Bronchial epithelial cell (primary cell): ENCODE results near the gene SPATA46. TPM values are rescaled to one million over a fixed set of nuclear protein-coding genes. Genes with fewer than 3 reads are reported as not detected.

Experiments
- DNase-seq: peaks from one replicate; pipeline ENCODE4 v3.0.0-alpha.2; 2010; ENCODE audit warnings: low read depth
- FAIRE-seq: peaks from 2 replicates; lab custom pipeline; 2011; peaks lifted over from hg19 to GRCh38; lab: Jason Lieb, UNC
- H3K27me3 ChIP-seq: 2 replicates; pipeline ENCODE4 v1.5.1; 2011; ENCODE audit warnings: low read length; ENCODE audit not compliant: control insufficient read depth, insufficient read depth
- H3K36me3 ChIP-seq: 2 replicates; pipeline ENCODE4 v1.5.1; 2011; ENCODE audit warnings: low read length; ENCODE audit not compliant: control insufficient read depth, insufficient read depth
- H3K4me3 ChIP-seq: 2 replicates; pipeline ENCODE4 v1.5.1; 2011; ENCODE audit warnings: mild to moderate bottlenecking, low read depth, low read length, control low read depth
- total RNA-seq: library from RNA; depleted of rRNA; stranded (reverse); fragments of >200 nt; gene quantifications from 2 replicates; pipeline ENCODE4 v1.2.1, GENCODE V29; 2014
- TF ChIP-seq, protein P1 (sequence below): IDR thresholded peaks from 2 replicates; pipeline ENCODE4 v1.5.1; 2011; ENCODE audit warnings: mild to moderate bottlenecking, moderate library complexity, low read length, control low read depth, inconsistent platforms; ENCODE audit not compliant: insufficient read depth, severe bottlenecking

The SPATA46 gene
- total RNA-seq, 1 donor from 2014 or later = not detected

DNA sequence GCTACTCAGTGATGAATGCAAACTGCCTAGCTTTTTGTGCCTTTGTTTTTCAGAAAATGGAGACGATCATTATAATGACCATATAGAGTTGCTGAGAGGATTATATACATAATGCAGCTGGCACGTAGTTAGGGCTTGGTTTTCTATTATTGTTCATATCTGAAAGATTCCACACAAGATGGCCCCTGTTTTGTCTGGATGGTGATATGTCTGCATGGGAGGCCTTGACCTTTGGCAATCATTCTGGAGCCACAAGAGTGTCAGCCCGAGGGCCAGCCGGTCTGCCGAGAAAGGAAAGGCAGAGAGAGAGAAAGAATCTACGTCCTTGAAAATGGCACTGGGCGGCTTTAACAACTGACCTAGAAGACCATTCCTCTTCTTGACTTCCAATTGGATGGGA lies 41.0 kb upstream of the SPATA46 start:
- FAIRE-seq (no peak), DNase-seq (no peak)
- Histone ChIP-seq H3K36me3 (no peaks in the 10 kb centered on the region), H3K27me3 (no peaks in the 10 kb centered on the region), H3K4me3 (no peak overlapping the region)
- TF ChIP-seq, protein P1, sequence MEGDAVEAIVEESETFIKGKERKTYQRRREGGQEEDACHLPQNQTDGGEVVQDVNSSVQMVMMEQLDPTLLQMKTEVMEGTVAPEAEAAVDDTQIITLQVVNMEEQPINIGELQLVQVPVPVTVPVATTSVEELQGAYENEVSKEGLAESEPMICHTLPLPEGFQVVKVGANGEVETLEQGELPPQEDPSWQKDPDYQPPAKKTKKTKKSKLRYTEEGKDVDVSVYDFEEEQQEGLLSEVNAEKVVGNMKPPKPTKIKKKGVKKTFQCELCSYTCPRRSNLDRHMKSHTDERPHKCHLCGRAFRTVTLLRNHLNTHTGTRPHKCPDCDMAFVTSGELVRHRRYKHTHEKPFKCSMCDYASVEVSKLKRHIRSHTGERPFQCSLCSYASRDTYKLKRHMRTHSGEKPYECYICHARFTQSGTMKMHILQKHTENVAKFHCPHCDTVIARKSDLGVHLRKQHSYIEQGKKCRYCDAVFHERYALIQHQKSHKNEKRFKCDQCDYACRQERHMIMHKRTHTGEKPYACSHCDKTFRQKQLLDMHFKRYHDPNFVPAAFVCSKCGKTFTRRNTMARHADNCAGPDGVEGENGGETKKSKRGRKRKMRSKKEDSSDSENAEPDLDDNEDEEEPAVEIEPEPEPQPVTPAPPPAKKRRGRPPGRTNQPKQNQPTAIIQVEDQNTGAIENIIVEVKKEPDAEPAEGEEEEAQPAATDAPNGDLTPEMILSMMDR = no peak

DNA sequence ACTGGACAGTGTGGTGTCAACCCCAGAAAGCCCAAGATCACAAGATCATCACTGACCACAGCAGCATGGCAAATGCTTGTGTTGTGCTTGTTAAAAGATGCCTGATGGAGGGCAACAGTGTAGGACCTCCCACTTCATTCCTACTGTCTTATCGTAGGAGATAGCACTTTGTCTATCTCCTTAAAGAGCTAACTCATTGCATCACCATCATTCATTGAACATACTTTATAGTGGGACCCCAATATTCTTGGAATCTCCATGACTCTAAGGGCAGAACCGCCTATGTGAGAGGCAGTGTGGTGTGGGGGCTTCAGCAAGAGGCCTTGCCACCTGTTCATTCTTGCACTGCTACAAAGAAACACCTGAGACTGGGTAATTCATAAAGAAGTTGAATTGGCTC lies 40.3 kb upstream of the SPATA46 start:
- DNase-seq (no peak), FAIRE-seq (no peak)
- H3K27me3 ChIP-seq = no peaks in the 10 kb centered on the region
- H3K36me3 ChIP-seq = no peaks in the 10 kb centered on the region
- TF ChIP-seq, protein P1 = no peak
- no peak overlapping the region for H3K4me3 ChIP-seq

- Histone ChIP-seq H3K27me3 (no peaks in the 10 kb centered on the region), H3K4me3 (no peak overlapping the region), H3K36me3 (no peaks in the 10 kb centered on the region)
- DNase-seq (no peak), FAIRE-seq (no peak)
- TF ChIP-seq, protein P1 = no peak
These were observed 39.6 kb upstream of the SPATA46 start for GRCh38 chr1:162416215-162416614.

GRCh38 chr1:162412002-162412401 lies 35.3 kb upstream of the SPATA46 start, which contains the start of gene SH2D1B:
Gene SH2D1B, minus strand, starts transcription at chr1:162412136. Its CDS starts 120 bp downstream, at chr1:162412016.
- Histone ChIP-seq H3K36me3 (no peaks in the 10 kb centered on the region), H3K27me3 (no peaks in the 10 kb centered on the region), H3K4me3 (no peak within 1 kb of the TSS)
- DNase-seq (peak; percentile 36), FAIRE-seq (peak; percentile 79)
- TF ChIP-seq, protein P1 = no peak

- FAIRE-seq = no peak
- Histone ChIP-seq H3K27me3 (no peaks in the 10 kb centered on the region), H3K4me3 (no peak overlapping the region), H3K36me3 (no peaks in the 10 kb centered on the region)
- DNase-seq = no peak
- TF ChIP-seq, protein P1 = no peak
These were observed 30.9 kb upstream of the SPATA46 start for GRCh38 chr1:162407539-162407938.

GRCh38 chr1:162406811-162407210 lies 30.2 kb upstream of the SPATA46 start:
- H3K4me3 ChIP-seq = no peak overlapping the region
- DNase-seq = no peak
- TF ChIP-seq, protein P1 = no peak
- no peaks in the 10 kb centered on the region for H3K36me3 ChIP-seq
- no peak for FAIRE-seq
- H3K27me3 ChIP-seq = no peaks in the 10 kb centered on the region
